Measurements from ENCODE around the gene EXO5. TPM values are rescaled to one million over a fixed set of nuclear protein-coding genes. Genes with fewer than 3 reads are reported as not detected.

The EXO5 gene
- total and polyA plus RNA-seq, 10 donors: 6.2 to 13.5 (median 8.5) TPM

- DNase-seq: no peak
- H3K27ac ChIP-seq: no peak overlapping the region
- peaks cover 0 to 17% (median 0%) of the 10 kb centered on the region in 8 donors for H3K9me3 ChIP-seq
- no peaks in the 10 kb centered on the region for H3K4me1 ChIP-seq
- no peak overlapping the region for H3K4me3 ChIP-seq
- intact Hi-C loops (cut with DNase I; ENCODE audit: low total_unique reads): no loop called here
- H3K36me3 ChIP-seq: no peaks in the 10 kb centered on the region
- no peaks in the 10 kb centered on the region for H3K27me3 ChIP-seq (replicated peaks in 1 of 7)
- 80 to 91% (median 83%) methylated on average over 2 of the region's 2 CpGs for WGBS, 5 donors
- TF ChIP-seq POLR2AphosphoS5 (IDR thresholded peaks at IDR 0.05) (no peak), POLR2A (IDR thresholded peaks at IDR 0.05) (no peak), CTCF (IDR thresholded peaks at IDR 0.05 in 8 of 11, conservative IDR thresholded peaks at IDR 0.05 in 3 of 11) (no peak)
Measured at GRCh38 chr1:40562185-40562584, 53.6 kb downstream of the EXO5 start.

DNA sequence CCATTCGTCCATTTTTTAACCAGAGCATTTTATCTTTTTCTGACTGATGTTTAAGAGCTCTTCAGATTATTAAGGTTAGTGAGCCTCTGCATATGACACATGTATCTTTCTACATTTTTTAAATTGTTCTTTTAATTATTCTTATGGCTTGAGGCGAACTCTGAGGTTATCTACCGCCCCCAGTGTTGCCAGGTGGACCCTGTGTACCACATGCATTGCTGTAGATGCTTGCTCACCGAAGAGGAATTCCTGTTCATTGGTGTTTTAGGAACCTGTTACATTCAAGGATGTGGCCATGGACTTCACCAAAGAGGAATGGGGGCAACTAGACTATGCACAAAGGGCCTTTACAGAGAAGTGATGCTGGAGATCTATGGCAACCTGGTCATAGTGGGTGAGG, 54.7 kb downstream of the EXO5 start:
- DNase-seq: no peak
- WGBS, 5 donors: 81 to 90% (median 86%) methylated on average over 4 of the region's 4 CpGs
- Histone ChIP-seq H3K27ac (no peak overlapping the region), H3K36me3 (no peaks in the 10 kb centered on the region), H3K4me1 (no peaks in the 10 kb centered on the region), H3K9me3 (peaks cover 0 to 9% (median 0%) of the 10 kb centered on the region in 8 donors), H3K27me3 (replicated peaks in 1 of 7) (no peaks in the 10 kb centered on the region), H3K4me3 (no peak overlapping the region)
- TF ChIP-seq CTCF (IDR thresholded peaks at IDR 0.05 in 8 of 11, conservative IDR thresholded peaks at IDR 0.05 in 3 of 11) (no peak), POLR2A (IDR thresholded peaks at IDR 0.05) (no peak), POLR2AphosphoS5 (IDR thresholded peaks at IDR 0.05) (no peak)
- intact Hi-C loops (cut with DNase I; ENCODE audit: low total_unique reads): no loop called here

- H3K27ac ChIP-seq: no peak overlapping the region
- WGBS, 5 donors: 75 to 84% (median 81%) methylated on average over 3 of the region's 3 CpGs
- no peaks in the 10 kb centered on the region for H3K27me3 ChIP-seq (replicated peaks in 1 of 7)
- no peaks in the 10 kb centered on the region for H3K36me3 ChIP-seq
- TF ChIP-seq POLR2AphosphoS5 (IDR thresholded peaks at IDR 0.05) (no peak), CTCF (IDR thresholded peaks at IDR 0.05 in 8 of 11, conservative IDR thresholded peaks at IDR 0.05 in 3 of 11) (no peak), POLR2A (IDR thresholded peaks at IDR 0.05) (no peak)
- intact Hi-C loops (cut with DNase I; ENCODE audit: low total_unique reads): no loop called here
- no peaks in the 10 kb centered on the region for H3K4me1 ChIP-seq
- no peak for DNase-seq
- H3K9me3 ChIP-seq: no peaks in the 10 kb centered on the region
- H3K4me3 ChIP-seq: no peak overlapping the region
Measured at GRCh38 chr1:40564506-40564905, 55.9 kb downstream of the EXO5 start.

GRCh38 chr1:40564913-40565312, 56.3 kb downstream of the EXO5 start:
- no peaks in the 10 kb centered on the region for H3K27me3 ChIP-seq (replicated peaks in 1 of 7)
- H3K4me3 ChIP-seq: no peak overlapping the region
- no peak for DNase-seq
- no peaks in the 10 kb centered on the region for H3K9me3 ChIP-seq
- H3K4me1 ChIP-seq: no peaks in the 10 kb centered on the region
- no peaks in the 10 kb centered on the region for H3K36me3 ChIP-seq
- no peak for TF ChIP-seq POLR2AphosphoS5 (IDR thresholded peaks at IDR 0.05)
- no peak for TF ChIP-seq CTCF (IDR thresholded peaks at IDR 0.05 in 8 of 11, conservative IDR thresholded peaks at IDR 0.05 in 3 of 11)
- no peak for TF ChIP-seq POLR2A (IDR thresholded peaks at IDR 0.05)
- intact Hi-C loops (cut with DNase I; ENCODE audit: low total_unique reads): no loop called here
- H3K27ac ChIP-seq: no peak overlapping the region
- WGBS, 5 donors: 71 to 80% (median 79%) methylated on average over 3 of the region's 3 CpGs

Small RNA genes lying within 50 kb of the gene (small RNA-seq; reads per million reads assigned to genes)
- gene AL356379.1: 0 reads per million in 4 donors

Other genes starting within 250 kb of the EXO5 start
- gene COL9A2, start 191.5 kb upstream of the EXO5 start, total RNA-seq: 10 to 100 TPM in 2 of 7 donors, 1 to 10 TPM in 5; 3.1 to 16.0 (median 6.2) TPM
- gene COL9A2, start 191.5 kb upstream of the EXO5 start, polyA plus RNA-seq: 10 to 100 TPM in 2 of 3 donors, 1 to 10 TPM in 1; 9.1 to 17.8 (median 10.1) TPM
- gene SMAP2, start 135.0 kb upstream of the EXO5 start, total RNA-seq: 100 to 1,000 TPM; 120 to 435 (median 252) TPM
- 100 to 1,000 TPM; 135 to 196 (median 148) TPM for gene SMAP2, start 135.0 kb upstream of the EXO5 start, polyA plus RNA-seq
- 1 to 10 TPM; 1.9 to 5.0 (median 2.6) TPM for gene ZFP69B, start 58.3 kb upstream of the EXO5 start, total RNA-seq
- 1 to 10 TPM in 1 of 3 donors, under 1 TPM in 2; 0.80 to 1.0 (median 0.96) TPM for gene ZFP69B, start 58.3 kb upstream of the EXO5 start, polyA plus RNA-seq
- gene ZFP69, start 31.5 kb upstream of the EXO5 start, total RNA-seq: 1 to 10 TPM; 2.6 to 6.6 (median 3.8) TPM
- 1 to 10 TPM; 4.2 to 5.0 (median 4.4) TPM for gene ZFP69, start 31.5 kb upstream of the EXO5 start, polyA plus RNA-seq
- gene ZNF684, start 22.9 kb downstream of the EXO5 start, total RNA-seq: 1 to 10 TPM; 4.5 to 8.5 (median 5.2) TPM
- 1 to 10 TPM; 3.4 to 4.2 (median 4.1) TPM for gene ZNF684, start 22.9 kb downstream of the EXO5 start, polyA plus RNA-seq
- 1 to 10 TPM; 1.6 to 6.9 (median 3.3) TPM for gene RIMS3, start 156.9 kb downstream of the EXO5 start, total RNA-seq
- gene RIMS3, start 156.9 kb downstream of the EXO5 start, polyA plus RNA-seq: 1 to 10 TPM in 1 of 3 donors, under 1 TPM in 2; 0.30 to 1.0 (median 0.44) TPM
- 10 to 100 TPM; 57.8 to 99.0 (median 72.4) TPM for gene NFYC, start 182.9 kb downstream of the EXO5 start, total RNA-seq
- gene NFYC, start 182.9 kb downstream of the EXO5 start, polyA plus RNA-seq: 10 to 100 TPM; 34.6 to 43.2 (median 39.5) TPM